T-helper 2 cell treated with Interferon-gamma antibody and Interleukin-4, amounts not matched to agents 5 μg/mL and 100 μg/mL, for 36 hours (primary cell): Measurements from ENCODE around the gene ARID5B.
A peak's percentile ranks its signal among the peaks of the same experiment; 100 is the strongest.

Source experiments
- DNase-seq: peaks from one replicate; pipeline ENCODE4 v3.0.0; 2021; ENCODE audit warnings: low spot score
- H3K27ac Mint-ChIP-seq: one replicate; pipeline ENCODE4 v1.8.0; 2021; ENCODE audit warnings: mild to moderate bottlenecking, mixed read lengths
- H3K27me3 Mint-ChIP-seq: one replicate; pipeline ENCODE4 v1.8.0; 2021; ENCODE audit warnings: low read depth, mixed read lengths
- H3K36me3 Mint-ChIP-seq: one replicate; pipeline ENCODE4 v1.8.0; 2021; ENCODE audit warnings: low read depth, mixed read lengths
- H3K4me1 Mint-ChIP-seq: one replicate; pipeline ENCODE4 v1.8.0; 2021; ENCODE audit warnings: low read depth, mixed read lengths
- H3K4me3 Mint-ChIP-seq: one replicate; pipeline ENCODE4 v1.8.0; 2022; ENCODE audit warnings: mild to moderate bottlenecking, moderate library complexity, mixed read lengths
- H3K9me3 Mint-ChIP-seq: one replicate; pipeline ENCODE4 v1.8.0; 2021; ENCODE audit warnings: mixed read lengths

The ARID5B gene

GRCh38 chr10:62012318-62012717, 110.8 kb downstream of the ARID5B start:
- H3K9me3 Mint-ChIP-seq: no peaks in the 10 kb centered on the region
- H3K27ac Mint-ChIP-seq: no peak overlapping the region
- peaks cover 46% of the 10 kb centered on the region for H3K36me3 Mint-ChIP-seq
- peaks cover 24% of the 10 kb centered on the region for H3K4me1 Mint-ChIP-seq
- no peaks in the 10 kb centered on the region for H3K27me3 Mint-ChIP-seq
- DNase-seq: no peak
- no peak overlapping the region for H3K4me3 Mint-ChIP-seq

- Mint-ChIP-seq H3K9me3 (no peaks in the 10 kb centered on the region), H3K4me1 (peaks cover 27% of the 10 kb centered on the region), H3K27ac (no peak overlapping the region), H3K36me3 (peaks cover 38% of the 10 kb centered on the region), H3K27me3 (no peaks in the 10 kb centered on the region), H3K4me3 (no peak overlapping the region)
- DNase-seq: no peak
Observed at GRCh38 chr10:62014510-62014909, 113.0 kb downstream of the ARID5B start.

- H3K9me3 Mint-ChIP-seq: no peaks in the 10 kb centered on the region
- H3K4me3 Mint-ChIP-seq: no peak overlapping the region
- H3K27ac Mint-ChIP-seq: no peak overlapping the region
- DNase-seq: no peak
- no peaks in the 10 kb centered on the region for H3K27me3 Mint-ChIP-seq
- peaks cover 32% of the 10 kb centered on the region for H3K4me1 Mint-ChIP-seq
- H3K36me3 Mint-ChIP-seq: peaks cover 32% of the 10 kb centered on the region
Observed at GRCh38 chr10:62015994-62016393, 114.5 kb downstream of the ARID5B start.

- H3K36me3 Mint-ChIP-seq: peaks cover 24% of the 10 kb centered on the region
- no peak overlapping the region for H3K4me3 Mint-ChIP-seq
- H3K9me3 Mint-ChIP-seq: no peaks in the 10 kb centered on the region
- H3K27me3 Mint-ChIP-seq: no peaks in the 10 kb centered on the region
- no peak overlapping the region for H3K27ac Mint-ChIP-seq
- DNase-seq: no peak
- peaks cover 28% of the 10 kb centered on the region for H3K4me1 Mint-ChIP-seq
Observed at GRCh38 chr10:62016623-62017490, 115.4 kb downstream of the ARID5B start.

- Mint-ChIP-seq H3K36me3 (peaks cover 21% of the 10 kb centered on the region), H3K4me3 (no peak overlapping the region), H3K27ac (no peak overlapping the region), H3K27me3 (no peaks in the 10 kb centered on the region), H3K4me1 (peaks cover 29% of the 10 kb centered on the region), H3K9me3 (no peaks in the 10 kb centered on the region)
- DNase-seq: no peak
Observed at GRCh38 chr10:62017491-62017870, 116.0 kb downstream of the ARID5B start.

GRCh38 chr10:62018131-62018911, 116.8 kb downstream of the ARID5B start:
- H3K4me1 Mint-ChIP-seq: peaks cover 32% of the 10 kb centered on the region
- no peaks in the 10 kb centered on the region for H3K27me3 Mint-ChIP-seq
- H3K9me3 Mint-ChIP-seq: peaks cover 7% of the 10 kb centered on the region
- peaks cover 28% of the 10 kb centered on the region for H3K36me3 Mint-ChIP-seq
- no peak for DNase-seq
- H3K4me3 Mint-ChIP-seq: no peak overlapping the region
- H3K27ac Mint-ChIP-seq: no peak overlapping the region

- Mint-ChIP-seq H3K27ac (peak overlapping the region; percentile 62), H3K36me3 (peaks cover 28% of the 10 kb centered on the region), H3K9me3 (peaks cover 9% of the 10 kb centered on the region), H3K27me3 (no peaks in the 10 kb centered on the region), H3K4me3 (no peak overlapping the region), H3K4me1 (peaks cover 34% of the 10 kb centered on the region)
- DNase-seq: no peak
Observed at GRCh38 chr10:62019013-62019684, 117.7 kb downstream of the ARID5B start.

- Mint-ChIP-seq H3K4me1 (peaks cover 34% of the 10 kb centered on the region), H3K4me3 (no peak overlapping the region), H3K27ac (no peak overlapping the region), H3K36me3 (peaks cover 29% of the 10 kb centered on the region), H3K27me3 (no peaks in the 10 kb centered on the region), H3K9me3 (peaks cover 9% of the 10 kb centered on the region)
- DNase-seq: no peak
Observed at GRCh38 chr10:62019685-62020359, 118.3 kb downstream of the ARID5B start.

GRCh38 chr10:62021128-62021665, 119.7 kb downstream of the ARID5B start:
- Mint-ChIP-seq H3K27me3 (no peaks in the 10 kb centered on the region), H3K4me3 (no peak overlapping the region), H3K4me1 (peaks cover 42% of the 10 kb centered on the region), H3K27ac (no peak overlapping the region), H3K36me3 (peaks cover 37% of the 10 kb centered on the region), H3K9me3 (peaks cover 9% of the 10 kb centered on the region)
- no peak for DNase-seq

- Mint-ChIP-seq H3K9me3 (peaks cover 9% of the 10 kb centered on the region), H3K27me3 (no peaks in the 10 kb centered on the region), H3K4me3 (no peak overlapping the region), H3K36me3 (peaks cover 41% of the 10 kb centered on the region), H3K27ac (no peak overlapping the region), H3K4me1 (peaks cover 37% of the 10 kb centered on the region)
- no peak for DNase-seq
Observed at GRCh38 chr10:62021978-62022802, 120.7 kb downstream of the ARID5B start.

- peaks cover 37% of the 10 kb centered on the region for H3K4me1 Mint-ChIP-seq
- H3K36me3 Mint-ChIP-seq: peaks cover 43% of the 10 kb centered on the region
- DNase-seq: no peak
- no peaks in the 10 kb centered on the region for H3K27me3 Mint-ChIP-seq
- peaks cover 9% of the 10 kb centered on the region for H3K9me3 Mint-ChIP-seq
- H3K27ac Mint-ChIP-seq: no peak overlapping the region
- H3K4me3 Mint-ChIP-seq: no peak overlapping the region
Observed at GRCh38 chr10:62022830-62023229, 121.3 kb downstream of the ARID5B start.

GRCh38 chr10:62023329-62023728, 121.8 kb downstream of the ARID5B start:
- Mint-ChIP-seq H3K36me3 (peaks cover 45% of the 10 kb centered on the region), H3K27ac (no peak overlapping the region), H3K27me3 (no peaks in the 10 kb centered on the region), H3K4me3 (no peak overlapping the region), H3K9me3 (peaks cover 9% of the 10 kb centered on the region), H3K4me1 (peaks cover 39% of the 10 kb centered on the region)
- DNase-seq: no peak
